KG1 (cell line): ENCODE data around the gene PES1.
"Not testable (repeated sequence)": the region's sequence is repeated elsewhere in the genome, so short reads cannot be mapped to it uniquely, and the experiment has no call there.

Source experiments
- DNase-seq: peaks from one replicate; lab custom pipeline; 2025; lab: John Stamatoyannopoulos, UW

PES1 gene

DNA sequence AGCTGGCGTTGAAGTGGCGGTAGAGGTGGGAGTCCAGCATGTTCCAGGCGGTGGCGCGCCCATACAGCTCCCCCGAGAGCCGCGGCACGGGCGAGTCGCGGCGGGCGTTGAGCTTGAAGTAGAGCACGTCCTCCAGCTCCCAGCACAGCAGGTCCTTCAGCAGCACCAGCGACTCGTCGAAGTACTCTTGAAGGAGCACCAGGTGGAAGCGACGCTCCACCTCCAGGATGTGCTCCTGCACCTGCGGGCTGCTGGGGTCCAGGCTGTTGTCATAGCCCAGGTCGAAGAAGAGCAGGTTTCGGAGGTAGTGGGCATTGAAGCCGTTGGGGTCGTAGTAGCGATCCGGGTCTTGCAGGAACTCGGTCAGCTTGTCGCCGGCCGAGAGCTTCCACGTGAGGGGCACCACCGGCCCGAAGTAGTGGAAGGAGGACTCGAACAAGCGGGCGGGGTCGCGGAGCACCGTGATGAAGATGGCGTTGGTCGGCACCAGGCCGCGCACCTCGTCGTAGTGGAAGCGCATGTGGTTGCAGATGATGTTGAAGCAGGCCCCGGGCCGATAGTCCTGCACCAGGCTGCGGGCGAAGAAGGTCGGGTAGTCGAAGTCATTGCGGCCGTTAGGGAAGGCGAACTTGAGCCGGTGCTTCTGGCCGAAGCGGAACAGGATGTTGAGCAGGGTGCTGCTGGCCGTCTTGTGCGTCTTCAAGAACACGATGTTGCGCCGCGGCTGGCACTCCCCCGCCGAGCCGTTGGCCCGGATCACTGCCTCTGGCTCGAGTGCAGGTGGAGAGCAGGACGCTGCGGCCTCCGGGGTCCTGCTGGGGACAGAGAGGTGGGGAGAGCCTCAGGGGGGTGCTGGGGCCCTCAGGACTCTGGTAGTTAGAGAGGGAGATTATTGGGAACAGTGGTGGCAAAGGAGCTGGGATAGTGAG lies 36.2 kb downstream of the PES1 start:
- DNase-seq = no peak

DNA sequence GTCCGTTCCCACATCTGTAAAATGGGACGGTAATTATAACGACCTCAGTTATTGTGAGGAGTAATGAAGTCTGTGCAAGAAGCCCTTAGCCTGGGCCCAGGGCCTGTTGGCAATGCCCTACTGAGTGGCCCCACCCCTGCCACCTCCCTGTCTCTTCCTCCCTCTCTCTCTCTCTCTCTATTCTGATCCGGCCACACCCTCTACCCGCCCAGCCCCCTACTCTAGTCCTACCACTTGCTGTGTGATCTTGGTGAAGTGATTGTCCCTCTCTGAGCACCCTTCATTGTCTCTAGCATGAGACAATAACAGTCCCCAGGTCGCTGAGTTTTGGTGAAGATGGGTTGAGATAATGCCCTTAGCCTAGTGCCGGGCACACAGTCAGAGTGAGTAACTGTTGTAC lies 37.7 kb downstream of the PES1 start:
- no peak for DNase-seq

DNA sequence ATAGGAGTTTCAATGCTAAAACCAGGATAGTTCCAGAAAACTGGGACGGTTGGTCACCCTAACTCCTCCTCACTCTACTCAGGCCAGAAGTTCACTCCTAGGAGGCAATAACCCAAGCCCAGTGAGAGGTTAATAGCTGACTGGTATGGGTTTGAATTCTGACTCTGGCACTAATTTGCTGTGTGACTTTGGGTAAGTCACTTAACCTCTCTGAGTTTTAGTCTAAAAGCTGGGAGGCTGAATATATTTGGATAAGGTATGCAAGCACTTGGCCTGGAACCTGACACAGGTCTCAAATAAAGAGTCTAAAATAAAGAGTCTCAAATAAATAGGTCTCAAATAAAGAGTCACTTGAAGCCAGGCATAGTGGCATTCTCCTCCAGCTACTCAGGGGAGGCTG lies 39.0 kb downstream of the PES1 start:
- DNase-seq = no peak

DNA sequence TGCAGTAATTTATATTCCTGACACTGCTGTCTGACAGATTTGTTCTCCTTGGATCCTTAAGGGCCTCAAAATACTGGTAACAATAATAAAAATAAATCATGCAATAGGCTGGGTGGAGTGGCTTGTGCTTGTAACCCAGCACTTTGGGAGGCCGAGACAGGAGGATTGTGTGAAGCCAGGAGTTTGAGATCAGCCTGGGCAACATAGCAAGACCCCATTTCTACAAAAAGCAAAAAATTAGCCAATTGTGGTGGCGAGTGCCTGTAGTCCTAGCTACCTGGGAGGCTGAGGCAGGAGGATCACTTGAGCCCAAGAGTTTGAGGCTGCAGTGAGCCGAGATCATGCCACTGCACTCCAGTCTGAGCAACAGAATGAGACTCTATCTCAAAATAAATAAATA lies 39.9 kb downstream of the PES1 start:
- DNase-seq = not testable (repeated sequence)

DNA sequence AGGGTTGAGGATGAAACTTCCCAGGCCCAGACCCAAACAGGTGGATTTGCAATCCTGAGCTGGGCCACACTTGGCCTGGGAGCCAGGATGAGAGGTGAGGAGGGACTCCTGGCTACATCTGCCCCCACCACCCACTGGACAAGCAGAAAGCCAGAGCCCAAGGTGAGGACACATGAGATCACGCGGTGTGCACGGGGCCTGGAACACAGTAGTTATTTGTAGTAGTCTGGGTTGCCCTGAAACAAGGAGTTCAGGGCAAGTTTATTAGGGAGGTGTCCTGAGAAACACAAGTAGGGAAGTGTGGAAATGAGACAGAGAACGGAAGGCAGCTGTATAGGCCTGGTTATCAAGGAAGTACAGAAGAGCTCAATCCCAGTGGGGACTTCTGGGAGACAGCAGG lies 44.5 kb downstream of the PES1 start:
- no peak for DNase-seq

DNA sequence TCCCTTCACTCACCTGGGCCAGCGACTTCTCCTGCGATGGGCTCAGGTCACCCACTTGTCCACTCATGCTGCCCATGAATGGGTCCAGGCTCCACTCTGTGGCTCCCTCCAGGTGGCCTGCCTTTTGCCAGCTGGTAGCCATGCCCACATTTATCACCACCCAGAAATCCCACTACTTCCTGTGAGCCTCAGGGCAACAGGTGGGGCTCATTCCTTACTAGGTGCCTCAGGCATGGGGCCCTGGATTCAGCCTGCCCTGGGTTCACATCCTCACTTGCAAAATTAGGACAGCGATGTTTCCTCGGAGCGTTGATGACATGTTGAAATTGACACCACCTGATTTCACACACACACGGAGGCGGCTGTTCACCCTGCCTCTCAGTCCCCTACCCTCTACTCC lies 45.1 kb downstream of the PES1 start, which contains the start of gene SEC14L6:
Gene SEC14L6 (minus strand): TSS at position 126 of the 400 bp plus-strand sequence. CDS start 59 bp downstream, at position 67.
- DNase-seq = no peak

DNA sequence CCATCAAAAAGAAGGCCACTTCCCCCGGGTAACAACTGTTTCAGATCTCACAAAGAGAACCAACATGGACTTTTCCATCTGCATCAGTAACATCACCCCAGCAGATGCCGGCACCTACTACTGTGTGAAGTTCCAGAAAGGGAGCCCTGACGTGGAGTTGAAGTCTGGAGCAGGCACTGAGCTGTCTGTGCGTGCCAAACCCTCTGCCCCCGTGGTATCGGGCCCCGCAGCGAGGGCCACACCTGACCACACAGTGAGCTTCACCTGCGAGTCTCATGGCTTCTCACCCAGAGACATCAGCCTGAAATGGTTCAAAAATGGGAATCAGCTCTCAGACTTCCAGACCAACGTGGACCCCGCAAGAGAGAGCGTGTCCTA lies 48.9 kb downstream of the PES1 start:
- DNase-seq = no peak

DNA sequence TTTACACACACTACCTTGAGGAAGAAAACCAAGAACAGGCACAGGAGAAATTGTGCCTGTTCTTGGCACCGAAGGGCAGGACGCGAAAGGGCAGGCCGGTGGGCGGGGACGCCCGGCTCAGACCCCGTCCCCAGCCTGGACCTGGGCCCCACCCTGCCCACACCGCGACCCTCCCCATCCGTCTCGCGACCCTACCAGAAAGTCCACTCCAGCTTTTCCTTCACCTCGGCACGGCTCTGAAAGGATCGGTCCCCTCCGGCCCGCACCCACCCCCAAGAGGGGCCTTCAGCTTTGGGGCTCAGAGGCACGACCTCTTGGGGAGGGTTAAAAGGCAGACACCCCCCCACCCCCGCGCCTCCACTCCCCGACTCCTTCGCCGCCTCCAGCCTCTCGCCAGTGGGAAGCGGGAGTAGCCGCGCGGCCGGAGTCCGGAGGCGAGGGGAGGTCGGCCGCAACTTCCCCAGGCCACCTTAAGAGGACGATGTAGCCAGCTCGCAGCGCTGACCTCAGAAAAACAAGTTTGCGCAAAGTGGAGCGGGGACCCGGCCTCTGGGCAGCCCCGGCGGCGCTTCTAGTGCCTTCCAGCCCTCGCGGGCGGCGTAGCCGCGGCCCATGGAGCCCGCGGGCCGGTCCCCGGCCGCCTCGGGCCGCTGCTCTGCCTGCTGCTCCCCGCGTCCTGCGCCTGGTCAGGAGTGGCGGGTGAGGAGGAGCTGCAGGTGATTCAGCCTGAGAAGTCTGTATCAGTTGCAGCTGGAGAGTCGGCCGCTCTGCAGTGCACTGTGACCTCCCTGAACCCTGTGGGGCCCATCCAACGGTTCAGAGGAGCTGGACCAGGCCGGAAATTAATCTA lies 49.5 kb downstream of the PES1 start:
- no peak for DNase-seq

DNA sequence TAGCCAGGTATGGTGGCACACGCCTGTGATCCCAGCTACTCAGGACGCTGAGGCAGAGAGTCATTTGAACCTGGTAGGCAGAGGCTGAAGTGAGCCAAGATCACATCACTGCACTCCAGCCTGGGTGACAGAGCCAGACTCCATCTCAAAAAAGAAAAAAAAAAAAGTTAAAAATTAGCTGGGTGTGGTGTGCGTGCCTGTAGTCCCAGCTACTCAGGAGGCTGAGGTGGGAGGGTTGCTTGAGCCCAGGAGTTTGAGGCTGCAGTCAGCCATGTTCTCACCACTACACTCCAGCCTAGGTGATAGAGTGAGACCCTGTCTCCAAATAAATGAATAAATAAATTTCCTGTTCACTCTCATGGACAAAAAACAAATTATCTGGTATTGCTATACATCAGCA lies 50.2 kb downstream of the PES1 start:
- DNase-seq = not testable (repeated sequence)

DNA sequence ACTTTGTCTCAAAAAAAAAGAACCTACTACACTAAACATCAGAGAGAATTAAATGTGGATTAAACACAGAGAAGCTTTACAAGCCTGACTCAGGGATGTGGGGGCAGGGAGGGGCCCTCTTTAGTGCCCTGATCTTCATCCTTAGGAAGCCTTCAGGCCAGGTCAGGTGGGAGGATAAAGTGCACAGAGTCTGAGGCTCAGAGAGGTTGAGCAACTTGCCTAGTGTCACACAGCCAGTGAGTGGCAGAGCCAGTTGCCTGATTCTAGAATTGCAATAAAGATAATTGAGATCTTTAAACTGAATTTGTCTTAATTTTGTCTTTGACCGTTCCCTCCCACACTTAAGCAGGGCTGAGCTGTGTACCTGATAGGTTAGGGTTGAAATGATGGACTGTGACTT lies 52.3 kb downstream of the PES1 start:
- DNase-seq = no peak

DNA sequence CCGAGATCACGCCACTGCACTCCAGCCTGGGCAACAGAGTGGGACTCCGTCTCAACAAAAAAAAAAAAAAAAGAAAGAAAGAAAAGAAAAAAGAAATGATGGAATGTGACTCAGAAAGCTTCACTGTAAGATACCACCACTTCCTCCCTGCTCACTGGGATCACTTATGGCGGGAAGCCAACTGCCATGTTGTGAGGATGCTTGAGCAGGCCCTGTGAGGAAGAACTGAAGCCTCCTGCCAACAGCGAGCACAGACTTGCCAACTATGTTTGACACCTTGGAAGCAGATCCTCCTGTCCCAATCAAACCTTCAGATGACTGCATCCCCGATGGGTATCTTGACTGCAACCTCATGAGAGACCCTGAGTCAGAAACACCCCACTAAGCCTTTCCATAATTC lies 53.4 kb downstream of the PES1 start:
- no peak for DNase-seq

DNA sequence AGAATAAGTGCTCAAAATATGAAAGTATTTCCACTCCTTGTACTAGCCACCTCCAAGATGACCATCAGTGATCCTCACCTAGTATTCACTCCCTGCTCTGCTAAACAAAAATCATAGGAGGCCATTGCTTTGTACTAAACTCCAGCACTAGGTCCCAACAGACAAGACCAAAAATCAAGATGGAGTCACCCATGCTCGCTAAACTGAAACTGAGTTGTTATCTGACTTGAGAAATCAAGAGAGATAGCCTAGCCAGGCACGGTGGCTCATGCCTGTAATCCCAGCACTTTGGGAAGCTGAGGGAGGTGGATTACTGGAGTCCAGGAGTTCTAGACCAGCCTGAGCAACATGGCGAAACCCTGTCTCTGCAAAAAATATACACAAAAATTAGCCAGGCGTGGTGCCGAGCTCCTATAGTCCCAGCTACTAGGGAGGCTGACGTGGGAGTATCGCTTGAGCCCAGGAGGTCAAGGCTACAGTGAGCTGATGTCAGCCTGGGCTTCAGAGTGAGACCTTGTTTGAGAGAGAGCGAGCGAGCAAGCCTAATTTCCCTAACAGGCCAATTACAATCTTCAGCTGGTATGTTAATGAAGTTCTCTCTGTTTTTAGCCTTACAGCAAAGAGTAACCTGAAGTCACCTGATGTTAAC lies 54.5 kb downstream of the PES1 start:
- no peak for DNase-seq

DNA sequence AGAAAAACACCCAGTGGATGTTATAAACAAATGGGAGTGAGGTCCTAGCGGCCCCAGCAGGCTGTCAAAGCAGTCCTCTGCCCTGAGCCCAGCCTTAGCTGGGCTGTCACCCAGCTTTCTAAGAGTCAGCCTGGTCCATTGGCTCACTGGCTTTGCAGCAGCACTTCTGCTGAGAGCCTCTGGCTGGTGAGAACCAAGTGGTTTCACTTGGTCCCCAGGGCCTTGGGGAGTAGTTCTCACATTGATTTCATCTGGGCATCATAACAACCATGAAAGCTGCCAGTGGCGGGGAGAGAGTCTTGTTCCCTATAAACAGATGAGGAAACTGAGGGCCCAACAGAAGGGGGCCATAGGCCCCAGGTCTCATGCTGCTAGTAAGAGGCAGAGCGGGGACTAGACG lies 56.5 kb downstream of the PES1 start:
- no peak for DNase-seq

DNA sequence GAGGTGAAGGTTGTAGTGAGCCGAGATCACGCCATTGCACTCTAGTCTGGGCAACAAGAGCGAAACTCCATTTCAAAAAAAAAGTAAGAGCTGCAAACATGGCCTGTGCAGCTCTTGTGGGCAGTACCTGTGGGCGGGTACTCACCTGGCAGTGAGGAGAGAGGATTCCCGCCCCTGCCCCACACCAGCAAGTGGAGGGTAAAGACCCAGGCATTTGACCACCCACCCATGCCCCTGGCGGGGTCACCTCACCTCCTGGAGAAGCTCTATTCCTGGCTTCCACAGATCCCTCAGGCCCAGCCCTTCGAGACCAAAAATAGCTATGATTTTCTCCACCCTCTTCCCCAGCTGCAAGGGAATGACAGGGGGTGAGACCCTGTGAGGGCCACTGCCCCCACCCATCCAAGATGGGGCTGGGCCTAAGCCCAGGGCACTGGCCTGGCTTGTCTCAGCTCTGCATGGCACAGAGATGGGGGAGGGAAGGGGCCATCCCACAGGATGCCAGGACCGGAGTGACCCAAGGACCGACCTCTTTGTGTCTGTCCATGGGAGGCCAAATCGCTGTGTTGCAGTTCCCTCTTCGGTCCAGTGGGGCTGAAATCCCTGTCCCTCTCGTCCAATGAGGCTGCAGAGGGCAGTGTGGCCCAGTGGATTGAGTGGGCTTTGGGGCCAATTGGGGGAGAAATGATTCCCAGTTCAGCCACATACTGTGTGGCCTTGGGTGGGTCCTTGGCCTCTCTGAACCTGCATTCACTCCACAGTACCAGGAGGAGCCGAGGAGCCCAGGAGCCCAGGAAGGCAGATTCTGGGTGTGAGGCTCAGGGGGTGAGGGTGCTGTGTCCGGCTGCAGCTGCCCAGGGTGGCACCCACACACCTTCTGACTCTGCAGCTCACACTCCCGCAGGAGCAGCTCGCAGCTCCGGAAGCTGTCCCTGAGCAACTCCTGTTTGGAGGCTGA lies 59.8 kb downstream of the PES1 start:
- DNase-seq = no peak

DNA sequence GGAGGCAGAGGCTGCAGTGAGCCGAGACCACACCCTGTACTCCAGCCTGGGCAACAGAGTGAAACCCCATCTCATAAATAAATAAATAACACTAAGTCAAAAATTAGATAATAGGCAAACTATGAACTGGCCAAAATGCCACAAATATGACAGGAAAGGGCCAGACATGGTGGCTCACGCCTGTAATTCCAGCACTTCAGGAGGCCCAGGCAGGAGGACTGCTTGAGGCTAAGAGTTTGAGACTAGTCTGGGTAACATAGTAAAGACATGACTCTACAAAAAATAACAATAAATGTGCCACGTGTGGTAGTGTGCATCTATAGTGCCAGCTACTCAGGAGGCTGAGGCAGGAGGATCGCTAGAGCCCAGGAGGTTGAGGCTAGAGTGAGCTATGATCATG lies 65.1 kb downstream of the PES1 start:
- no peak for DNase-seq
